Measurements from ENCODE around the gene BRF1.

- TF ChIP-seq EZH2phosphoT487 (IDR thresholded peaks at IDR 0.05; ENCODE audit: borderline replicate concordance) = no peak
- TF ChIP-seq CTCF (IDR thresholded peaks at IDR 0.05 in 2 of 3, conservative IDR thresholded peaks at IDR 0.05 in 1 of 3; ENCODE audit: borderline replicate concordance in 1 of 3, insufficient read depth in 1 of 3, low read depth in 2 of 3, low read length in 2 of 3) = no peak
- no peak for TF ChIP-seq YY1 (IDR thresholded peaks at IDR 0.05; ENCODE audit: extremely low read depth, insufficient replicate concordance, low read depth, low read length)
- TF ChIP-seq RAD21 (IDR thresholded peaks at IDR 0.05; ENCODE audit: low read depth) = no peak
- no peak for TF ChIP-seq POLR2AphosphoS5 (IDR thresholded peaks at IDR 0.05; ENCODE audit: low read depth, low read length)
- TF ChIP-seq ELF1 (IDR thresholded peaks at IDR 0.05; ENCODE audit: borderline replicate concordance, low read depth) = no peak
- no peak for TF ChIP-seq POLR2A (IDR thresholded peaks at IDR 0.05; ENCODE audit: borderline replicate concordance, extremely low read depth, insufficient read depth, insufficient read length)
Measured at GRCh38 chr14:105328678-105329390, 28.0 kb upstream of the BRF1 start.

Data from HCT116 (cell line).